Mesendoderm (in vitro differentiated cells): Measurements from ENCODE around the gene PARM1.

Experiments used
- DNase-seq: peaks from one replicate; pipeline ENCODE4 v3.0.0; 2013
- H2AK5ac ChIP-seq: 2 replicates; pipeline ENCODE4 v1.6.1; 2013; ENCODE audit warnings: low read length, inconsistent platforms
- H2BK120ac ChIP-seq: 2 replicates; pipeline ENCODE4 v1.6.1; 2013; ENCODE audit warnings: low read depth, mild to moderate bottlenecking, low read length, moderate library complexity, mixed read lengths
- H2BK15ac ChIP-seq: replicated peaks from 2 replicates; pipeline ENCODE4 v1.6.1; 2013; ENCODE audit warnings: low read depth, mild to moderate bottlenecking, moderate library complexity
- H2BK5ac ChIP-seq: 2 replicates; pipeline ENCODE4 v1.6.1; 2013; ENCODE audit warnings: low read length, inconsistent platforms
- H3K18ac ChIP-seq: 2 replicates; pipeline ENCODE4 v1.6.1; 2013; ENCODE audit warnings: mild to moderate bottlenecking, low read length, mixed read lengths
- H3K23ac ChIP-seq: one replicate; pipeline ENCODE4 v1.6.1; 2013; ENCODE audit warnings: low read length
- H3K27ac ChIP-seq: 2 replicates; pipeline ENCODE4 v1.5.1; 2013; ENCODE audit warnings: low read depth, mild to moderate bottlenecking, inconsistent platforms, low read length, moderate library complexity
- H3K27me3 ChIP-seq: 2 replicates; pipeline ENCODE4 v1.6.1; 2013; ENCODE audit warnings: low read length, control low read depth, mild to moderate bottlenecking, inconsistent platforms; ENCODE audit not compliant: insufficient read depth, poor library complexity
- H3K36me3 ChIP-seq: 2 replicates; pipeline ENCODE4 v1.6.1; 2013; ENCODE audit warnings: low read length, inconsistent platforms; ENCODE audit not compliant: control insufficient read depth, insufficient read depth
- H3K4ac ChIP-seq: one replicate; pipeline ENCODE4 v1.6.1; 2013; ENCODE audit warnings: low read depth, mild to moderate bottlenecking, low read length, moderate library complexity
- H3K4me1 ChIP-seq: 2 replicates; pipeline ENCODE4 v1.6.1; 2013; ENCODE audit warnings: low read depth, low read length, inconsistent platforms; ENCODE audit not compliant: control insufficient read depth
- H3K4me2 ChIP-seq: 2 replicates; pipeline ENCODE4 v1.6.1; 2013; ENCODE audit warnings: low read length
- H3K4me3 ChIP-seq: 2 replicates; pipeline ENCODE4 v1.5.1; 2013; ENCODE audit warnings: mild to moderate bottlenecking, low read length
- H3K56ac ChIP-seq: one replicate; pipeline ENCODE4 v1.6.1; 2013; ENCODE audit warnings: low read length
- H3K79me1 ChIP-seq: 2 replicates; pipeline ENCODE4 v1.6.1; 2013; ENCODE audit warnings: low read length, inconsistent platforms
- H3K79me2 ChIP-seq: 2 replicates; pipeline ENCODE4 v1.6.1; 2013; ENCODE audit warnings: mild to moderate bottlenecking, low read length; ENCODE audit not compliant: control insufficient read depth, insufficient read depth
- H3K9ac ChIP-seq: 2 replicates; pipeline ENCODE4 v1.6.1; 2013; ENCODE audit warnings: low read length, inconsistent platforms
- H4K5ac ChIP-seq: one replicate; pipeline ENCODE4 v1.6.1; 2013; ENCODE audit warnings: low read length
- H4K8ac ChIP-seq: one replicate; pipeline ENCODE4 v1.6.1; 2013; ENCODE audit warnings: low read depth, mild to moderate bottlenecking, control low read depth, low read length, moderate library complexity
- WGBS: extraction: QIAGEN DNeasy Blood & Tissue Kit; methylation state at CpG from one replicate; pipeline ENCODE4 v1.1.7; 2013; ENCODE audit warnings: low lambda C conversion rate, missing lambda C conversion rate; ENCODE audit not compliant: insufficient coverage; ENCODE audit errors: extremely low coverage; 5-methylcytosine and 5-hydroxymethylcytosine counted together

The PARM1 gene

GRCh38 chr4:75001871-75002270 lies 69.0 kb downstream of the PARM1 start:
- Histone ChIP-seq H2BK15ac (no peak overlapping the region), H3K9ac (no peak overlapping the region), H3K79me2 (no peaks in the 10 kb centered on the region), H3K27me3 (no peaks in the 10 kb centered on the region), H2BK5ac (no peak overlapping the region), H3K4me3 (no peak overlapping the region), H2BK120ac (no peak overlapping the region), H3K23ac (no peak overlapping the region), H3K27ac (no peak overlapping the region), H3K36me3 (no peaks in the 10 kb centered on the region), H3K56ac (no peak overlapping the region), H4K8ac (no peak overlapping the region), H3K4me2 (no peak overlapping the region), H3K4ac (no peak overlapping the region), H3K4me1 (no peaks in the 10 kb centered on the region), H3K79me1 (no peaks in the 10 kb centered on the region), H2AK5ac (no peak overlapping the region), H3K18ac (no peak overlapping the region), H4K5ac (no peak overlapping the region)
- DNase-seq, result no peak
- no CpG with 5 or more reads among the region's 2 CpGs for WGBS

- Histone ChIP-seq H2BK5ac (no peak overlapping the region), H3K79me2 (no peaks in the 10 kb centered on the region), H3K18ac (no peak overlapping the region), H2BK120ac (no peak overlapping the region), H3K4me2 (no peak overlapping the region), H3K36me3 (no peaks in the 10 kb centered on the region), H3K4me3 (no peak overlapping the region), H3K4me1 (no peaks in the 10 kb centered on the region), H3K27me3 (no peaks in the 10 kb centered on the region), H4K5ac (no peak overlapping the region), H3K79me1 (no peaks in the 10 kb centered on the region), H3K23ac (no peak overlapping the region), H2AK5ac (no peak overlapping the region), H3K9ac (no peak overlapping the region), H3K56ac (no peak overlapping the region), H2BK15ac (no peak overlapping the region), H4K8ac (no peak overlapping the region), H3K4ac (no peak overlapping the region), H3K27ac (no peak overlapping the region)
- no CpG with 5 or more reads among the region's 2 CpGs for WGBS
- DNase-seq, result peak; percentile 4
Observed at GRCh38 chr4:75002381-75002780, 69.5 kb downstream of the PARM1 start.

GRCh38 chr4:75003979-75004378 lies 71.1 kb downstream of the PARM1 start:
- H3K27ac ChIP-seq, result no peak overlapping the region
- no peaks in the 10 kb centered on the region for H3K27me3 ChIP-seq
- no peak overlapping the region for H3K18ac ChIP-seq
- H3K4me1 ChIP-seq, result no peaks in the 10 kb centered on the region
- H3K36me3 ChIP-seq, result no peaks in the 10 kb centered on the region
- no peak overlapping the region for H2BK120ac ChIP-seq
- no peak overlapping the region for H3K9ac ChIP-seq
- no peak overlapping the region for H2AK5ac ChIP-seq
- no peak for DNase-seq
- no peaks in the 10 kb centered on the region for H3K79me2 ChIP-seq
- no peak overlapping the region for H3K4me3 ChIP-seq
- no peak overlapping the region for H2BK5ac ChIP-seq
- no peak overlapping the region for H4K5ac ChIP-seq
- no peak overlapping the region for H2BK15ac ChIP-seq
- no peak overlapping the region for H3K4ac ChIP-seq
- no peaks in the 10 kb centered on the region for H3K79me1 ChIP-seq
- H3K23ac ChIP-seq, result no peak overlapping the region
- H4K8ac ChIP-seq, result no peak overlapping the region
- no peak overlapping the region for H3K4me2 ChIP-seq
- no peak overlapping the region for H3K56ac ChIP-seq

GRCh38 chr4:75004755-75005668 lies 72.1 kb downstream of the PARM1 start:
- Histone ChIP-seq H3K79me2 (no peaks in the 10 kb centered on the region), H3K27ac (no peak overlapping the region), H2AK5ac (no peak overlapping the region), H3K4me1 (no peaks in the 10 kb centered on the region), H3K79me1 (no peaks in the 10 kb centered on the region), H3K4me3 (no peak overlapping the region), H2BK15ac (no peak overlapping the region), H3K4me2 (no peak overlapping the region), H3K23ac (no peak overlapping the region), H3K56ac (no peak overlapping the region), H4K5ac (no peak overlapping the region), H3K4ac (no peak overlapping the region), H3K27me3 (no peaks in the 10 kb centered on the region), H2BK5ac (no peak overlapping the region), H2BK120ac (no peak overlapping the region), H3K36me3 (no peaks in the 10 kb centered on the region), H3K18ac (no peak overlapping the region), H4K8ac (no peak overlapping the region), H3K9ac (no peak overlapping the region)
- no peak for DNase-seq
- WGBS, result no CpG with 5 or more reads among the region's 9 CpGs

GRCh38 chr4:75005727-75006126 lies 72.8 kb downstream of the PARM1 start:
- no peak overlapping the region for H3K4ac ChIP-seq
- no peaks in the 10 kb centered on the region for H3K27me3 ChIP-seq
- no CpG with 5 or more reads among the region's 1 CpG for WGBS
- H3K4me1 ChIP-seq, result no peaks in the 10 kb centered on the region
- no peak for DNase-seq
- no peak overlapping the region for H3K4me3 ChIP-seq
- H3K79me1 ChIP-seq, result no peaks in the 10 kb centered on the region
- H4K8ac ChIP-seq, result no peak overlapping the region
- no peak overlapping the region for H2BK5ac ChIP-seq
- no peak overlapping the region for H3K56ac ChIP-seq
- no peak overlapping the region for H3K4me2 ChIP-seq
- no peak overlapping the region for H2AK5ac ChIP-seq
- no peak overlapping the region for H3K18ac ChIP-seq
- no peaks in the 10 kb centered on the region for H3K36me3 ChIP-seq
- H3K79me2 ChIP-seq, result no peaks in the 10 kb centered on the region
- no peak overlapping the region for H4K5ac ChIP-seq
- no peak overlapping the region for H3K27ac ChIP-seq
- no peak overlapping the region for H3K9ac ChIP-seq
- no peak overlapping the region for H3K23ac ChIP-seq
- H2BK120ac ChIP-seq, result no peak overlapping the region
- H2BK15ac ChIP-seq, result no peak overlapping the region

- Histone ChIP-seq H3K36me3 (no peaks in the 10 kb centered on the region), H3K9ac (no peak overlapping the region), H3K23ac (no peak overlapping the region), H3K18ac (no peak overlapping the region), H3K27me3 (no peaks in the 10 kb centered on the region), H3K4ac (no peak overlapping the region), H2BK5ac (no peak overlapping the region), H2AK5ac (no peak overlapping the region), H3K4me1 (no peaks in the 10 kb centered on the region), H3K79me1 (no peaks in the 10 kb centered on the region), H3K27ac (no peak overlapping the region), H3K56ac (no peak overlapping the region), H2BK120ac (no peak overlapping the region), H3K79me2 (no peaks in the 10 kb centered on the region), H2BK15ac (no peak overlapping the region), H4K8ac (no peak overlapping the region), H4K5ac (no peak overlapping the region), H3K4me3 (no peak overlapping the region), H3K4me2 (no peak overlapping the region)
- WGBS, result no CpG with 5 or more reads among the region's 3 CpGs
- DNase-seq, result no peak
Observed at GRCh38 chr4:75007891-75008290, 75.0 kb downstream of the PARM1 start.
